Endothelial cell of umbilical vein (primary cell): ENCODE measurements around the gene DEFB113. TPM values are rescaled to one million over a fixed set of nuclear protein-coding genes. Genes with fewer than 3 reads are reported as not detected.

Experiments
- BruUV-seq: library from RNA; stranded (reverse); fragments of 400-500 nt; replicated peaks from 2 replicates; lab custom pipeline; 2021; lab: Mats Ljungman, UMichigan
- CTCF ChIA-PET: fragments of 300-600, 350-600 bp; sonication (Branson Sonifier 250); formaldehyde crosslinking; loops from one replicate; lab custom pipeline; 2021; ENCODE audit warnings: antibody characterized with exemption, inconsistent platforms; lab: Charles Lee
- POLR2A ChIA-PET: fragments of 300-600, 350-600 bp; sonication (Branson Sonifier 250); formaldehyde crosslinking; loops from one replicate; lab custom pipeline; 2021; ENCODE audit warnings: antibody characterized with exemption, inconsistent platforms; lab: Charles Lee
- DNase-seq: peaks from one replicate; pipeline ENCODE4 v3.0.0-alpha.2; 2011; ENCODE audit warnings: low read depth, low spot score
- FAIRE-seq: peaks from 2 replicates; lab custom pipeline; 2011; peaks lifted over from hg19 to GRCh38; lab: Jason Lieb, UNC
- H2AFZ ChIP-seq: 2 replicates; pipeline ENCODE4 v1.6.0; 2012; ENCODE audit warnings: low read depth, low read length, control low read depth, inconsistent platforms
- H3K27ac ChIP-seq: 2 replicates; pipeline ENCODE4 v1.5.1; 2011; ENCODE audit warnings: low read depth, mild to moderate bottlenecking, control low read depth, low read length, moderate library complexity; ENCODE audit not compliant: insufficient read depth
- H3K27me3 ChIP-seq, 2 experiments: 2 replicates each; pipeline versions ENCODE4 v1.6.0 to v1.6.1; 2011; ENCODE audit warnings: low read length in 2 of 2, mixed read lengths in 1 of 2; ENCODE audit not compliant: control insufficient read depth in 2 of 2, insufficient read depth in 2 of 2
- H3K36me3 ChIP-seq, 2 experiments: 2 replicates in 1 of 2; 3 replicates in 1 of 2; pipeline ENCODE4 v1.5.1; 2011; ENCODE audit warnings: low read length in 2 of 2, mild to moderate bottlenecking in 1 of 2, moderate library complexity in 1 of 2; ENCODE audit not compliant: control insufficient read depth in 2 of 2, insufficient read depth in 2 of 2; ENCODE audit errors: extremely low read depth in 1 of 2
- H3K4me1 ChIP-seq: 3 replicates; pipeline ENCODE4 v1.5.1; 2011; ENCODE audit warnings: mild to moderate bottlenecking, low read length; ENCODE audit not compliant: control insufficient read depth, insufficient read depth; ENCODE audit errors: extremely low read depth
- H3K4me2 ChIP-seq: 2 replicates; pipeline ENCODE4 v1.6.1; 2011; ENCODE audit warnings: low read length, control low read depth, mixed read lengths; ENCODE audit not compliant: insufficient read depth
- H3K4me3 ChIP-seq, 3 experiments: fragments of 200-600 bp in 1 of 3; sonication (generic), shearing (Covaris generic) in 1 of 3; replicated peaks in 1 of 3; 2 replicates each; pipeline ENCODE4 v1.5.1; 2011 to 2016; ENCODE audit warnings: control low read depth in 3 of 3, low read length in 3 of 3, mild to moderate bottlenecking in 2 of 3, inconsistent platforms in 1 of 3, low read depth in 1 of 3, moderate library complexity in 1 of 3; ENCODE audit not compliant: insufficient read depth in 1 of 3
- H3K79me2 ChIP-seq: 2 replicates; pipeline ENCODE4 v1.6.0; 2012; ENCODE audit warnings: low read length, inconsistent platforms; ENCODE audit not compliant: control insufficient read depth, insufficient read depth
- H3K9ac ChIP-seq: replicated peaks from 2 replicates; pipeline ENCODE3; 2011; ENCODE audit warnings: low read length, control low read depth; ENCODE audit not compliant: insufficient read depth; ENCODE audit errors: extremely low read depth
- H3K9me1 ChIP-seq: replicated peaks from 3 replicates; pipeline ENCODE4 v1.6.0; 2011; ENCODE audit warnings: mild to moderate bottlenecking, low read length; ENCODE audit not compliant: control insufficient read depth, insufficient read depth; ENCODE audit errors: extremely low read depth
- H3K9me3 ChIP-seq: replicated peaks from 2 replicates; pipeline ENCODE4 v1.5.1; 2012; ENCODE audit warnings: low read length, inconsistent platforms; ENCODE audit not compliant: control insufficient read depth, insufficient read depth
- H4K20me1 ChIP-seq: replicated peaks from 2 replicates; pipeline ENCODE3; 2011; ENCODE audit warnings: mild to moderate bottlenecking, low read length; ENCODE audit not compliant: control insufficient read depth, insufficient read depth; ENCODE audit errors: extremely low read depth
- EZH2 ChIP-seq: IDR thresholded peaks from 2 replicates; pipeline ENCODE4 v1.6.1; 2012; ENCODE audit warnings: borderline replicate concordance, low read depth, mild to moderate bottlenecking, moderate library complexity, low read length, inconsistent platforms; ENCODE audit not compliant: severe bottlenecking
- FOS ChIP-seq: IDR thresholded peaks from 2 replicates; pipeline ENCODE4 v1.6.1; 2011; ENCODE audit warnings: mild to moderate bottlenecking, low read length, moderate library complexity, borderline replicate concordance; ENCODE audit not compliant: insufficient read depth
- GATA2 ChIP-seq: IDR thresholded peaks from 2 replicates; pipeline ENCODE4 v1.7.0; 2011; ENCODE audit warnings: low read depth, mild to moderate bottlenecking, moderate library complexity, mixed read lengths, low read length; ENCODE audit not compliant: insufficient read length, insufficient read depth
- JUN ChIP-seq: IDR thresholded peaks from 2 replicates; pipeline ENCODE4 v1.6.1; 2011; ENCODE audit warnings: borderline replicate concordance, low read depth; ENCODE audit not compliant: insufficient read length, insufficient read depth
- MYC ChIP-seq: IDR thresholded peaks from one replicate; pipeline ENCODE4 v1.6.1; 2011; ENCODE audit warnings: mild to moderate bottlenecking, low read depth, low read length
- POLR2A ChIP-seq: IDR thresholded peaks from 2 replicates; pipeline ENCODE4 v1.6.1; 2012; ENCODE audit warnings: low read depth, mild to moderate bottlenecking, control low read depth, low read length
- POLR2AphosphoS5 ChIP-seq: IDR thresholded peaks from 2 replicates; pipeline ENCODE4 v1.6.1; 2012; ENCODE audit warnings: low read depth, mild to moderate bottlenecking, control low read depth, low read length, moderate library complexity; ENCODE audit not compliant: insufficient read depth
- dilution Hi-C: fragments of 300-500 bp; cut with MboI; formaldehyde crosslinking; loops from one replicate; pipeline ENCODE4 v1.15.0; 2019; ENCODE audit warnings: low sequenced_read_pairs; ENCODE audit not compliant: extremely low pct_ligation_motif_present
- intact Hi-C: fragments of 100-400 bp; cut with micrococcal nuclease; formaldehyde crosslinking; loops from one replicate; pipeline ENCODE4 v1.10.0; 2022
- polyA plus RNA-seq, 4 experiments: library from polyadenylated mRNA; depleted of rRNA in 3 of 4; stranded (reverse) in 3 of 4; unstranded in 1 of 4; fragments of >200 nt; gene quantifications; 2 replicates each; pipeline versions ENCODE4 v1.2.1 to v1.2.3, GENCODE V29; 2011 to 2012; ENCODE audit warnings: missing spikeins in 1 of 4
- total RNA-seq: library from RNA; stranded (reverse); gene quantifications from 2 replicates; pipeline ENCODE4 v1.2.3, GENCODE V29; 2021
- TF ChIP-seq, protein P1 (sequence below): IDR thresholded peaks from 2 replicates; pipeline ENCODE4 v1.6.1; 2011; ENCODE audit not compliant: insufficient read depth, insufficient read length
- TF ChIP-seq, protein P2 (sequence below), 2 donors: IDR thresholded peaks; 1 replicate in 1 of 2; 2 replicates in 1 of 2; pipeline ENCODE4 v1.5.1; 2011; ENCODE audit warnings: low read length in 2 of 2, mild to moderate bottlenecking in 2 of 2, moderate library complexity in 2 of 2, control low read depth in 1 of 2, inconsistent platforms in 1 of 2, low read depth in 1 of 2; ENCODE audit not compliant: insufficient read depth in 1 of 2; ENCODE audit errors: extremely low read depth in 1 of 2

DEFB113 gene
- total and polyA plus RNA-seq, 2 donors (not counting 3 experiments of a cell fraction or from before 2014, with no cell fraction given): not detected

DNA sequence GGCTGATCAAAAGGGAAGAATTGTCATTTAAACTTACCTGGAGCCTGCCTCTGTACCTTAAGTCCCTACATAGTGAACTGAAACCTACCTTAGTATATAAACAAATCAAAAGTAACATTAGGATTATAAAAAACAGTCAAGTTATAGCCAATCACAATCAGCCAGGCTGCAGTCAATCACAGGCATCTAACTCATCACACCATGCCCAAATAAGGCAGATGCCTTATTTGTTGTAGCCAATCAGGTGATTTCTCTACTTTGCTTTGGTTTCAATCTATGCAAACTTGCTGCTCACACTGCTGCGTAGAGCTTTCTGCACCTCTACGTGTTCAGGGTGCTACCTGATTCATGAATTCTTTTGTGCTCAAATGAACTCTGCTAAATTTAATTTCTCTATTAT is 18.3 kb upstream of the DEFB113 start:
- Histone ChIP-seq H3K9ac (no peak overlapping the region), H2AFZ (no peak overlapping the region), H3K4me2 (no peak overlapping the region), H3K9me1 (no peaks in the 10 kb centered on the region), H3K4me3 (no peak overlapping the region), H4K20me1 (no peaks in the 10 kb centered on the region), H3K9me3 (peaks cover 2% of the 10 kb centered on the region), H3K79me2 (no peaks in the 10 kb centered on the region), H3K36me3 (no peaks in the 10 kb centered on the region), H3K27me3 (no peaks in the 10 kb centered on the region), H3K27ac (no peak overlapping the region), H3K4me1 (no peaks in the 10 kb centered on the region)
- no TSS peak for BruUV-seq
- intact Hi-C loops: no loop called here
- no peak for DNase-seq
- ChIA-PET POLR2A (no interaction called here), CTCF (no interaction called here)
- dilution Hi-C loops: no loop called here
- FAIRE-seq: no peak
- no peak for TF ChIP-seq FOS
- no peak for TF ChIP-seq EZH2
- TF ChIP-seq POLR2AphosphoS5: no peak
- TF ChIP-seq POLR2A: no peak
- TF ChIP-seq GATA2: no peak
- TF ChIP-seq, protein P1, sequence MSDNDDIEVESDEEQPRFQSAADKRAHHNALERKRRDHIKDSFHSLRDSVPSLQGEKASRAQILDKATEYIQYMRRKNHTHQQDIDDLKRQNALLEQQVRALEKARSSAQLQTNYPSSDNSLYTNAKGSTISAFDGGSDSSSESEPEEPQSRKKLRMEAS: no peak
- TF ChIP-seq, protein P2, sequence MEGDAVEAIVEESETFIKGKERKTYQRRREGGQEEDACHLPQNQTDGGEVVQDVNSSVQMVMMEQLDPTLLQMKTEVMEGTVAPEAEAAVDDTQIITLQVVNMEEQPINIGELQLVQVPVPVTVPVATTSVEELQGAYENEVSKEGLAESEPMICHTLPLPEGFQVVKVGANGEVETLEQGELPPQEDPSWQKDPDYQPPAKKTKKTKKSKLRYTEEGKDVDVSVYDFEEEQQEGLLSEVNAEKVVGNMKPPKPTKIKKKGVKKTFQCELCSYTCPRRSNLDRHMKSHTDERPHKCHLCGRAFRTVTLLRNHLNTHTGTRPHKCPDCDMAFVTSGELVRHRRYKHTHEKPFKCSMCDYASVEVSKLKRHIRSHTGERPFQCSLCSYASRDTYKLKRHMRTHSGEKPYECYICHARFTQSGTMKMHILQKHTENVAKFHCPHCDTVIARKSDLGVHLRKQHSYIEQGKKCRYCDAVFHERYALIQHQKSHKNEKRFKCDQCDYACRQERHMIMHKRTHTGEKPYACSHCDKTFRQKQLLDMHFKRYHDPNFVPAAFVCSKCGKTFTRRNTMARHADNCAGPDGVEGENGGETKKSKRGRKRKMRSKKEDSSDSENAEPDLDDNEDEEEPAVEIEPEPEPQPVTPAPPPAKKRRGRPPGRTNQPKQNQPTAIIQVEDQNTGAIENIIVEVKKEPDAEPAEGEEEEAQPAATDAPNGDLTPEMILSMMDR (IDR thresholded peaks at IDR 0.05; ENCODE audit: extremely low read depth in 1 of 2, insufficient read depth in 1 of 2, low read depth in 1 of 2, low read length in 2 of 2): no peak
- TF ChIP-seq MYC: no peak
- TF ChIP-seq JUN: no peak
